Central memory CD8-positive, alpha-beta T cell (primary cell): ENCODE measurements around the gene BTNL3.
"Not testable (repeated sequence)": the region's sequence is repeated elsewhere in the genome, so short reads cannot be mapped to it uniquely, and the experiment has no call there.

Source experiments
- ATAC-seq: fragments of 150-1000 bp; cut with Tn5 transposase; replicated peaks from 2 replicates; pipeline ENCODE4 v1.10.0; 2022; ENCODE audit warnings: mild to moderate bottlenecking, moderate FRiP score, moderate number of reproducible peaks; ENCODE audit not compliant: poor library complexity, severe bottlenecking; ENCODE audit errors: extremely low read depth
- DNase-seq, 2 donors: peaks; one replicate each; pipeline ENCODE4 v3.0.0; 2021; ENCODE audit warnings: low spot score in 2 of 2
- H3K27ac Mint-ChIP-seq: one replicate; pipeline ENCODE4 v1.8.0; 2022; ENCODE audit warnings: low read depth, mild to moderate bottlenecking, moderate library complexity, mixed read lengths
- H3K27me3 Mint-ChIP-seq: one replicate; pipeline ENCODE4 v1.8.0; 2022; ENCODE audit warnings: mixed read lengths
- H3K36me3 Mint-ChIP-seq: one replicate; pipeline ENCODE4 v1.8.0; 2022; ENCODE audit warnings: mild to moderate bottlenecking, moderate library complexity, mixed read lengths; ENCODE audit not compliant: insufficient read depth
- H3K4me1 Mint-ChIP-seq: one replicate; pipeline ENCODE4 v1.8.0; 2022; ENCODE audit warnings: mixed read lengths
- H3K4me3 Mint-ChIP-seq: one replicate; pipeline ENCODE4 v1.8.0; 2022; ENCODE audit warnings: mild to moderate bottlenecking, moderate library complexity, mixed read lengths
- H3K9me3 Mint-ChIP-seq: one replicate; pipeline ENCODE4 v1.8.0; 2022; ENCODE audit warnings: mixed read lengths

BTNL3 gene

GRCh38 chr5:180990086-180990881 lies 1.6 kb downstream of the BTNL3 start:
- DNase-seq = no peak
- no peaks in the 10 kb centered on the region for H3K36me3 Mint-ChIP-seq
- peaks cover 7% of the 10 kb centered on the region for H3K9me3 Mint-ChIP-seq
- H3K4me1 Mint-ChIP-seq = no peaks in the 10 kb centered on the region
- no peak for ATAC-seq
- H3K4me3 Mint-ChIP-seq = no peak overlapping the region
- no peak overlapping the region for H3K27ac Mint-ChIP-seq
- H3K27me3 Mint-ChIP-seq = peaks cover 33% of the 10 kb centered on the region

DNA sequence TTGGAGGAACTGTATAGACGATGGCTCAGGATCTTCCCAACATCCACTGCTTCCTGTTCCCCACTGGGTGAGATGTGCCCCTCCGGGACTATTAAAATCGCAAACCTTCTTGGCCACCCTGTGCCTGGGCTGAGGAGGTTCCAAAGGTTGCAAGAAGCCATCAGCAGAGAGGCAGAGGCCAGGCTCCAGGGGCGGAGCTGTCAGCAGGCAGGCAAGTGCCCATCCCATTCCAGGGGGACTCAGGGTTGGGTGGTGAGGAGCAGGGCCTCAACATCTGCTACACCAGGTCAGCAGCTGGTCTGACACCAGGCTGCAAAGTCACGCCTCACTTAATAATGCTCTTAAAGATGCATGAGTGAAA lies 2.2 kb downstream of the BTNL3 start:
- H3K9me3 Mint-ChIP-seq = peaks cover 7% of the 10 kb centered on the region
- ATAC-seq (no peak), DNase-seq (no peak)
- H3K27me3 Mint-ChIP-seq = peaks cover 35% of the 10 kb centered on the region
- H3K4me1 Mint-ChIP-seq = no peaks in the 10 kb centered on the region
- no peak overlapping the region for H3K27ac Mint-ChIP-seq
- H3K4me3 Mint-ChIP-seq = no peak overlapping the region
- no peaks in the 10 kb centered on the region for H3K36me3 Mint-ChIP-seq

DNA sequence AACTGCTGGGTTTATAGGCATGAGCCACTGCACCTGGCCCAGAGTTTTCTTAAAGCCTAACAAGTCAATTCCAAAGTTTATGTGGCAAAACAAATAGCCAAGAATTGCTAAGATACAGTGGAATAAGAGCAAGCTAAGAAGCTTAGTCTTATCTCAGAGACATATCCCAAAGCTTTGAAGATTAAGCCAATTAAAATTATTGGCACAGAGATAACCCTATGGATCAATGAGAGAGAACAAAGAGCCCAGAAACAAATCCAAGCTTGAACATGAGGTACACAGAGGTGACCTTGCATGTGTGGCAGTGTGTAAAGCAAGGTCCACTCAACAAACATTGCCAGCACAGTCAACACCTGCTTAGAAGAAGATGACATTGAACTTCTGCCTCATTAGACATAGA lies 13.3 kb downstream of the BTNL3 start:
- H3K4me3 Mint-ChIP-seq = no peak overlapping the region
- H3K4me1 Mint-ChIP-seq = no peaks in the 10 kb centered on the region

DNA sequence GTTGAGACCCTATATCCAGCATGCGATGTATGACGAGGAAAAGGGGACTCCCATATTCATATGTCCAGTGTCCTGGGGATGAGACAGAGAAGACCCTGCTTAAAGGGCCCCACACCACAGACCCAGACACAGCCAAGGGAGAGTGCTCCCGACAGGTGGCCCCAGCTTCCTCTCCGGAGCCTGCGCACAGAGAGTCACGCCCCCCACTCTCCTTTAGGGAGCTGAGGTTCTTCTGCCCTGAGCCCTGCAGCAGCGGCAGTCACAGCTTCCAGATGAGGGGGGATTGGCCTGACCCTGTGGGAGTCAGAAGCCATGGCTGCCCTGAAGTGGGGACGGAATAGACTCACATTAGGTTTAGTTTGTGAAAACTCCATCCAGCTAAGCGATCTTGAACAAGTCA lies 17.1 kb downstream of the BTNL3 start:
- DNase-seq = no peak
- no peaks in the 10 kb centered on the region for H3K9me3 Mint-ChIP-seq
- no peaks in the 10 kb centered on the region for H3K4me1 Mint-ChIP-seq
- H3K36me3 Mint-ChIP-seq = no peaks in the 10 kb centered on the region
- H3K4me3 Mint-ChIP-seq = no peak overlapping the region
- no peak overlapping the region for H3K27ac Mint-ChIP-seq
- H3K27me3 Mint-ChIP-seq = peaks cover 29% of the 10 kb centered on the region
- no peak for ATAC-seq

More for the DNA sequence above, 13.3 kb downstream of the BTNL3 start:
- no peak for DNase-seq
- no peaks in the 10 kb centered on the region for H3K36me3 Mint-ChIP-seq
- H3K9me3 Mint-ChIP-seq = no peaks in the 10 kb centered on the region
- no peak overlapping the region for H3K27ac Mint-ChIP-seq
- ATAC-seq = no peak
- peaks cover 35% of the 10 kb centered on the region for H3K27me3 Mint-ChIP-seq

GRCh38 chr5:181008136-181008535 lies 19.5 kb downstream of the BTNL3 start:
- H3K27ac Mint-ChIP-seq = no peak overlapping the region
- H3K36me3 Mint-ChIP-seq = no peaks in the 10 kb centered on the region
- H3K9me3 Mint-ChIP-seq = no peaks in the 10 kb centered on the region
- DNase-seq = no peak
- H3K4me1 Mint-ChIP-seq = no peaks in the 10 kb centered on the region
- no peak for ATAC-seq
- H3K27me3 Mint-ChIP-seq = peaks cover 29% of the 10 kb centered on the region
- H3K4me3 Mint-ChIP-seq = no peak overlapping the region

- H3K27ac Mint-ChIP-seq, DNase-seq, H3K36me3 Mint-ChIP-seq, ATAC-seq, H3K9me3 Mint-ChIP-seq, H3K4me3 Mint-ChIP-seq, H3K4me1 Mint-ChIP-seq: not testable (repeated sequence)
- peaks cover 22% of the 10 kb centered on the region for H3K27me3 Mint-ChIP-seq
Measured at GRCh38 chr5:181010018-181010417, 21.4 kb downstream of the BTNL3 start.

- not testable (repeated sequence) for DNase-seq, H3K4me1 Mint-ChIP-seq, H3K9me3 Mint-ChIP-seq
Measured at GRCh38 chr5:181014654-181015053, 26.0 kb downstream of the BTNL3 start.

DNA sequence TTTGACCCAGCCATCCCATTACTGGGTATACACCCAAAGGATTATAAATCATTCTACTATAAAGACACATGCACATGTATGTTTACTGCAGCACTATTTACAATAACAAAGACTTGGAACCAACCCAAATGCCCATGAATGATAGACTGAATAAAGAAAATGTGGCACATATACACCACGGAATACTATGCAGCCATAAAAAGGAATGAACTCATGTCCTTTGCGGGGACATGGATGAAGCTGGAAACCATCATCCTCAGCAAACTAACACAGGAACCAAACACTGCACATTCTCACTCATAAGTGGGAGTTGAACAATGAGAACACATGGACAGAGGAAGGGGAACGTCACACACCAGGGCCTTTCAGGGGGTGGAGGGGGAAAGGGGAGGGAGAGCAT lies 28.8 kb downstream of the BTNL3 start:
- not testable (repeated sequence) for DNase-seq, H3K9me3 Mint-ChIP-seq, H3K36me3 Mint-ChIP-seq, ATAC-seq, H3K27ac Mint-ChIP-seq, H3K4me3 Mint-ChIP-seq, H3K4me1 Mint-ChIP-seq
- H3K27me3 Mint-ChIP-seq = peaks cover 45% of the 10 kb centered on the region

More at GRCh38 chr5:181014654-181015053, 26.0 kb downstream of the BTNL3 start:
- ATAC-seq, H3K27ac Mint-ChIP-seq, H3K4me3 Mint-ChIP-seq, H3K36me3 Mint-ChIP-seq: not testable (repeated sequence)
- peaks cover 36% of the 10 kb centered on the region for H3K27me3 Mint-ChIP-seq

DNA sequence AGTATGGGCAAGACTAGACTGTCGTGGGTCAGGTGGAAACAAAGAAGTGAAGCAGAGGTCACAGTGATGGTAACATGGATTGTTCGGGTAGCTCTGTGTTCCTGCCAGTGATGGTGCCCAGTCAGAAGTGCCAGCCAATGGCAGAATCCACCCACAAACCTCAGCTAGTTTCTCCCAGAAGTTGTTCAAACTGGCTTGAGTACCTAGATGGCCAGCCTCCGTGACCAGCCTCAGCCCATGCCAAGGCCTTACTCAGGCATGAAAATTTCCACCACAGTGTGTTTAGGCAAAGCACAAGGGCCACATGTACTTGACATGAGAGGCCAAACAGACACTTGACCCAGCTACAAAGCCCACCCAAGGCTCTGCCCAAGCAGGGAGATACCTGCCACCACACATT lies 32.0 kb downstream of the BTNL3 start:
- no peaks in the 10 kb centered on the region for H3K4me1 Mint-ChIP-seq

GRCh38 chr5:181024245-181025064 lies 35.8 kb downstream of the BTNL3 start:
- Mint-ChIP-seq H3K36me3 (no peaks in the 10 kb centered on the region), H3K27ac (no peak overlapping the region), H3K27me3 (peaks cover 74% of the 10 kb centered on the region), H3K4me1 (no peaks in the 10 kb centered on the region), H3K4me3 (no peak overlapping the region), H3K9me3 (no peaks in the 10 kb centered on the region)
- ATAC-seq = no peak
- DNase-seq = no peak

More for the DNA sequence above, 32.0 kb downstream of the BTNL3 start:
- ATAC-seq (no peak), DNase-seq (no peak)
- H3K27ac Mint-ChIP-seq = no peak overlapping the region
- peaks cover 71% of the 10 kb centered on the region for H3K27me3 Mint-ChIP-seq
- H3K4me3 Mint-ChIP-seq = no peak overlapping the region
- H3K36me3 Mint-ChIP-seq = no peaks in the 10 kb centered on the region
- no peaks in the 10 kb centered on the region for H3K9me3 Mint-ChIP-seq

- Mint-ChIP-seq H3K36me3 (no peaks in the 10 kb centered on the region), H3K4me3 (no peak overlapping the region), H3K27me3 (peaks cover 80% of the 10 kb centered on the region), H3K4me1 (no peaks in the 10 kb centered on the region), H3K9me3 (peaks cover 7% of the 10 kb centered on the region), H3K27ac (no peak overlapping the region)
- DNase-seq (no peak), ATAC-seq (no peak)
Measured at GRCh38 chr5:181027452-181028031, 38.9 kb downstream of the BTNL3 start.

- H3K4me3 Mint-ChIP-seq = no peak overlapping the region
- H3K9me3 Mint-ChIP-seq = peaks cover 7% of the 10 kb centered on the region
- H3K36me3 Mint-ChIP-seq = no peaks in the 10 kb centered on the region
- H3K27me3 Mint-ChIP-seq = peaks cover 73% of the 10 kb centered on the region
- ATAC-seq (no peak), DNase-seq (no peak)
- H3K4me1 Mint-ChIP-seq = no peaks in the 10 kb centered on the region
- no peak overlapping the region for H3K27ac Mint-ChIP-seq
Measured at GRCh38 chr5:181028032-181028819, 39.6 kb downstream of the BTNL3 start.
